Measurements from ENCODE around the gene EFCAB10. TPM values are rescaled to one million over a fixed set of nuclear protein-coding genes. Genes with fewer than 3 reads are reported as not detected.

Gene EFCAB10
- total RNA-seq, 2 experiments from 2014 or later = not detected

DNA sequence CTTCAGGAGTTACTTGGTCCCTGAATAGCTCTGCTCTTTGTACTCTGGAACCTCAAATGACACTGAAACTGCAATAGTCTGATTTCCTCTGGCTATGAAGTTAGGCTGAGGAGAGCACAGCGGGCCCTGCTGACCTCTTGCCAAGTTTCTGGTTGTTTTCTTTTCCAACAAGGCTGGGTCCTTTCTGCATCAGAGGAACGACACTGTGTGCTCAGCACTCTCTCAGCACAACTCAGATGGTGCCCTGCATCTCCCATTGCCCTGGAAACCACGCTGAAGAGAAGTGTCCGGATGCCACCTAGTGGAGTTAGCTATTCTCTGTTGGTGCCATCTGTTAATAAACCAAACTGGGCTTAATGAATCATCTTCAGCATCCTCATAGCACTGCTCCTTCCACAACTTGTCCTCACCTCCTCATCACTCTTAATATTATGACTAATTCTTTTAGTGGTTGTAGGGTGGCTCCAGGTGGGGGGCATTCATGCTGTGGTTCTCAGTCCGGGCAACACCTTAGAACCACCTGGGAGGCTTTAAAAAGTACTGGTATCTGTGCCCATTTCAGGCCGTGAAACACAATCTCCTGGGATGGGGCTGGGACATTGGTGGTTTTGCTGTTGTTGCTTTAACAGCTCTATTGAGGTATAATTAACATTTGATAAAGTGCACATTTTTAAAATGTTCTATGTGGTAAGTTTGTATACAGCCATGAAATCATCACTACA, 8.2 kb upstream of the EFCAB10 start:
- H3K27me3 Mint-ChIP-seq (ENCODE audit: low read depth) = no peaks in the 10 kb centered on the region
- no peak overlapping the region for H3K27ac Mint-ChIP-seq
- H3K4me3 Mint-ChIP-seq = no peak overlapping the region
- intact Hi-C loops (cut with micrococcal nuclease) = loop anchor here (1.0 to 5.0 kb wide), 7 partner anchors 57 to 707 kb away; partner anchors contain the start of gene RINT1
- no peaks in the 10 kb centered on the region for H3K9me3 Mint-ChIP-seq
- peak; percentile 82 for DNase-seq
- CTCF ChIA-PET = interaction anchor here (0.6 to 1.8 kb wide), 8 partner anchors 14 to 706 kb away, joined by 3 to 6 read pairs (median 4); no protein-coding TSS in a partner anchor
- H3K4me1 Mint-ChIP-seq (ENCODE audit: low read depth) = peaks cover 4% of the 10 kb centered on the region
- H3K36me3 Mint-ChIP-seq (ENCODE audit: low read depth) = no peaks in the 10 kb centered on the region

DNA sequence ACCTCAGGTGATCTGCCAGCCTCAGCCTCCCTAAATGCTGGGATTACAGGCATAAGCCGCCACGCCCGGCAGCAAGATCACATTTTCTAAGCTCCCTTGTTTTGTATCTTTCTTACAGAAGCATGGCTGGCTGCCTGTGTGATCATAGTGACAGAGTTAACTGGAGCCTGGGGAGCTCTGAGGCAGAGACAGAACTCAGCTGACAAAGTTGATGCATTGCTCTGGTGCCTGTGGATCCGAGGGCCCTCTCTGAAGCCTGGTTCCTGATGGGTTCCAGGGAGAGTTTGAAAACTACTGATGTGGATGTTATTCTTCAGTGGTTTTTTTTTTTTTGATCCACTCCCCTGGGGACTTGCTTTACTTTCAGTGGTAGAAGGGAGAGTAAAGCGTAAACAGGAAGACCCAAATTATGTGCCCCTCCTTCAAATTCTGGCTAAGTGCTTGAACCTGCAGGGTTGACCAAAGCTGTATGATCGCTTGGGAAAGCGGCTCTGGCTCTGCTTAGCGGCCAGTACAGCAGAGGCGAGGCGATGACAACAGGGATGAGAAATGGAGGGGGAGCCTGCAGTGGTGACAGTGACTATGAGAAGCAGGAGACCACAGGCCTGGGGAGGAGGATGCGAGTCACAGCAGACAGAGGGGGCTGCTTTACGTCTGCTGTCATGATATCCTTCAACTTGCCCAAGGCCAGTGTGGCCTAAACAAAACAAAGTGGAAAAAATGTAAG, 6.8 kb upstream of the EFCAB10 start:
- Mint-ChIP-seq H3K4me3 (no peak overlapping the region), H3K27ac (no peak overlapping the region), H3K4me1 (ENCODE audit: low read depth) (peaks cover 4% of the 10 kb centered on the region), H3K27me3 (ENCODE audit: low read depth) (no peaks in the 10 kb centered on the region), H3K36me3 (ENCODE audit: low read depth) (no peaks in the 10 kb centered on the region), H3K9me3 (peaks cover 3% of the 10 kb centered on the region)
- intact Hi-C loops (cut with micrococcal nuclease) = loop anchor here (2.0 to 5.0 kb wide), 2 partner anchors 455 to 706 kb away; no protein-coding TSS in a partner anchor
- CTCF ChIA-PET = interaction anchor here (0.9 kb wide), 1 partner anchor 21 kb away, joined by 4 read pairs; no protein-coding TSS in a partner anchor
- no peak for DNase-seq

DNA sequence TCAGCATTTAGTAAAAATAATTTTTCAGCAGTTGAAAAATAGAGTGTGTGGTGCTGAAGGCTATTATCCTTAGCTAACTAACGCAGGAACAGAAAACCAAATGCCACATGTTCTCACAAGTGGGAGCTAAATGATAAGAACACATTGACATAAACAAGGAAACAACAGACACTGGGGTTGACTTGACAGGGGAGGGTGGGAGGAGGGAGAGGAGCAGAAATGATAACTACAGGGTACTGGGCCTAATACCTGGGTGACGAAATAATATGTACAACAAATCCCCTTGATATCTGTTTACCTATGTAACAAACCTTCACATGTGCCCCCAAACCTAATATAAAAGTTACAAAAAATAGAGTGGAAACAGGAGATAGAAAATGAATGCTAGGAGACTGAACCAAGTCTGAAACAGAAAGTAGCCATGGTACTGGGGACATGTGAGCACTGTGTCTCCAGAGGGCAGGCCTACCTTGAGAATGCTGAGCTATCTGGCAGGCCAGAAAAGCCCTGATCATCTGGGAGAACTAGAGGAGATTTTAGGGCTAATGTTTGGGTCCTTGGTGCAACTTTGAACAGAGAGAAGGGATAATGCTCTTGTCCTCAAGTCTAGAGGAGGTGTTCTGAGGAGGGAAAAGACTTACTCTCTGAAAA, 4.7 kb upstream of the EFCAB10 start:
- no peak for DNase-seq
- intact Hi-C loops (cut with micrococcal nuclease) = loop anchor here (5.0 kb wide), 1 partner anchor 704 kb away; no protein-coding TSS in a partner anchor
- H3K4me3 Mint-ChIP-seq = no peak overlapping the region
- CTCF ChIA-PET = interaction anchor here (0.6 kb wide), 1 partner anchor 19 kb away, joined by 6 read pairs; no protein-coding TSS in a partner anchor
- H3K27me3 Mint-ChIP-seq (ENCODE audit: low read depth) = peaks cover 5% of the 10 kb centered on the region
- no peak overlapping the region for H3K27ac Mint-ChIP-seq
- H3K9me3 Mint-ChIP-seq = peaks cover 3% of the 10 kb centered on the region
- H3K4me1 Mint-ChIP-seq (ENCODE audit: low read depth) = peaks cover 10% of the 10 kb centered on the region
- H3K36me3 Mint-ChIP-seq (ENCODE audit: low read depth) = no peaks in the 10 kb centered on the region

DNA sequence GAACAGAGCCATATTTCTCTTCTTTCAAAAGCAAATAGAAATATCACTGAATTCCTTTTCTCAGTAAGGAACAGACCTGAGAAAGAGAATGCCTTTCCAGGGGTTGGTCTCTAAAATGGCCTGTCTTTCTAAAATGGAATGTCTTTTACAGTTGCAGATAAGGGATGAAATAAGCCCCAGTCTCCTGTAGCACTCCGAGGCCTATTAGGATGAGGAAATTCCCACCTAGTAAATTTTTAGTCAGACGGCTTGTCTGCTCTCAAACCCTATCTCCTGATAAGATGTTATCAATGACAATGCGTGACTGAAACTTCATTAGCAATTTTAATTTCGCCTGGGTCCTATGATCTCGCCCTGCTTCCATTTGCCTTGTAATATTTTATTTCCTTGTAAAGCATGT, 2.9 kb upstream of the EFCAB10 start:
- H3K4me1 Mint-ChIP-seq (ENCODE audit: low read depth) = peaks cover 7% of the 10 kb centered on the region
- peaks cover 3% of the 10 kb centered on the region for H3K9me3 Mint-ChIP-seq
- CTCF ChIA-PET = no interaction called here
- no peak overlapping the region for H3K27ac Mint-ChIP-seq
- intact Hi-C loops (cut with micrococcal nuclease) = no loop called here
- H3K36me3 Mint-ChIP-seq (ENCODE audit: low read depth) = no peaks in the 10 kb centered on the region
- H3K4me3 Mint-ChIP-seq = no peak overlapping the region
- no peak for DNase-seq
- H3K27me3 Mint-ChIP-seq (ENCODE audit: low read depth) = peaks cover 5% of the 10 kb centered on the region

DNA sequence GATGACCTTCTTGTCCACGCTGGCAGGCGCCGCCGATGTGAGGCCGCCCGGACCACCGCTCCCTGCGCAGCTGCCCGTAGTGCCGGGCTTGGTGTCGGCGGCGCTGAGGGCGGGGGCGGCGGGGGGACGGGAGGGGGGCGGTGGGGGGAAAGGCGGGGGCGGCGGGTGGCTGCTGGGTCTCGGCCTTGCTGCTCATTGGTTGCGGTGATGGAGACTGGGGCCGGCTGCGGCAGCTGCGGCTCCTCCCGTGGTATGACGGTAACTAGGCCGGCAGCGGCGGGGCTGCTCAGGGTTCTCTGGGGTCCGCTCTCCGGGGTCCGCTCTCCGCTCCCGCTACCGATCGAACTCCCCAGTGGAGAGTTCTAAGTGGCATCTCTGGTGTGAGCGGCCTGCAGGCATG, 1.8 kb upstream of the EFCAB10 start:
- Mint-ChIP-seq H3K9me3 (peaks cover 3% of the 10 kb centered on the region), H3K4me1 (ENCODE audit: low read depth) (peaks cover 6% of the 10 kb centered on the region), H3K4me3 (no peak overlapping the region), H3K27me3 (ENCODE audit: low read depth) (peaks cover 5% of the 10 kb centered on the region), H3K36me3 (ENCODE audit: low read depth) (no peaks in the 10 kb centered on the region), H3K27ac (no peak overlapping the region)
- DNase-seq = no peak
- intact Hi-C loops (cut with micrococcal nuclease) = no loop called here
- CTCF ChIA-PET = no interaction called here

DNA sequence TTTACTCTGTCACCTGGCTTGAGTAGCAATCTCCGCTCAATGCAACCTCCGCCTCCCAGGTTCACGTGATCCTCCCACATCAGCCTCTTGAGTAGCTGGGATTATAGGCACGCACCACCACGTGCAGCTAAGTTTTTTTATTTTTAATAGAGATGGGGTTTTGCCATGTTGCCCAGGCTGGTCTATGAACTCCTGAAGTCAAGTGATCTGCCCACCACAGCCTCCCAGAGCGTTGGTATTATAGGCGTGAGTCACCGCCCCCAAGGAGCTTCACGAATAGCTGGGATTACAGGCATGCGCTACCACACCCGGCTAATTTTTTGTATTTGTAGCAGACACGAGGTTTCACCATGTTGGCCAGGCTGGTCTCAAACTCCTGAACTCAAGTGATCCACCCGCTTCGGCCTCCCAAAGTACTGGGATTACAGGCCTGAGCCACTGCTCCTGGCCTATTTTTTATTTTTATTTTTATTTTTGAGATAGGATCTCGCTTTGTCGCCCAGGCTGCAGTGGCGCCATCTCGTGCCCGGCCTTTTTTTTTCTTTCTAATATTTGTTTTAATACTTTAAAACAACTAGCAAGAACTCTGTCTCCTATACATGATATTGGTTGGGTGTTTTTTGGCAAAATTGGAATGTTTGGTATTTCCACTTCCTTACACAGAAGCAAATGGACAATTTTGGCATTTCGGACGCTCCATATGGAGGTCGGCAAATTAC, 1.1 kb downstream of the EFCAB10 start:
- H3K9me3 Mint-ChIP-seq = peaks cover 3% of the 10 kb centered on the region
- intact Hi-C loops (cut with micrococcal nuclease) = no loop called here
- CTCF ChIA-PET = no interaction called here
- H3K4me3 Mint-ChIP-seq = no peak overlapping the region
- peaks cover 6% of the 10 kb centered on the region for H3K4me1 Mint-ChIP-seq (ENCODE audit: low read depth)
- H3K36me3 Mint-ChIP-seq (ENCODE audit: low read depth) = peaks cover 2% of the 10 kb centered on the region
- H3K27me3 Mint-ChIP-seq (ENCODE audit: low read depth) = peaks cover 5% of the 10 kb centered on the region
- no peak for DNase-seq
- H3K27ac Mint-ChIP-seq = no peak overlapping the region

DNA sequence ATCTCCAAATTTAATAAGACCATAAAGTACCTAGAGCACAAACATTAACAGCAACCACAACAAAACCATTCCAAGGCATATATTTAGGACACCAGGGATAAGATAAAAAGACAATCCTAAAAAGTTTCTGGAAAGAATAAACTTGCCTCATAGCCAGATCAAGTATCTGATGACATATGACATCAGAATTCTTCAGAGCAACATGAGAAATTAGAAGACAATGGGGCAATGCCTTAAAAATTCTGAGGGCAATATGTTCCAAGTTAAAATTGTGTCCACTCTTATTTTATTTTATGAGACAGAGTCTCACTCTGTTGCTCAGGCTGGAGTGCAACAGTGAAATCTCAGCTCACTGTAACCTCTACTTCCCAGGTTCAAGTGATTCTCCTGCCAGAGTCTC, 2.8 kb downstream of the EFCAB10 start:
- H3K4me1 Mint-ChIP-seq (ENCODE audit: low read depth) = peaks cover 6% of the 10 kb centered on the region
- peaks cover 1% of the 10 kb centered on the region for H3K9me3 Mint-ChIP-seq
- H3K27me3 Mint-ChIP-seq (ENCODE audit: low read depth) = peaks cover 5% of the 10 kb centered on the region
- DNase-seq = no peak
- H3K27ac Mint-ChIP-seq = no peak overlapping the region
- intact Hi-C loops (cut with micrococcal nuclease) = no loop called here
- H3K36me3 Mint-ChIP-seq (ENCODE audit: low read depth) = peaks cover 4% of the 10 kb centered on the region
- no peak overlapping the region for H3K4me3 Mint-ChIP-seq
- CTCF ChIA-PET = no interaction called here

DNA sequence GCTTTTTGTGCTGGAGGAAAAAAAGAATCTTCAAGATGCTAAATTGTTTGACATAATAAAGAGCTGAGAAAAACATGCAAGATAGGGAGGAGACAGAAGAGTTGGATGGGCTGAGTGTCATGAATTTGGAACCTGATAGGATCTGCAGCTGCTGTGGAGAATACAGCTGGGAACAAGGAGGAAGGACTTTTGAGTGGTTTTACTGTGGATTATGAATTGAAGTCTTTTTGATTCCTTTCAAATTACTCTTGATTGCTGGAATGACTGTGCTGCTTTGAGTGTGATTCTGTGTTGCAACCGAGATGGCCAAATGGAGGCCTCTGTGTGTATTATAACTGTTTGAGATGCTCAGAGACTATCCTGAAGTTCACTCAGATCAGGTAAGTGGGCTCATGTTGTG, 4.0 kb downstream of the EFCAB10 start:
- H3K9me3 Mint-ChIP-seq = peaks cover 1% of the 10 kb centered on the region
- CTCF ChIA-PET = no interaction called here
- H3K4me1 Mint-ChIP-seq (ENCODE audit: low read depth) = peaks cover 6% of the 10 kb centered on the region
- intact Hi-C loops (cut with micrococcal nuclease) = no loop called here
- H3K27ac Mint-ChIP-seq = no peak overlapping the region
- H3K36me3 Mint-ChIP-seq (ENCODE audit: low read depth) = peaks cover 4% of the 10 kb centered on the region
- H3K27me3 Mint-ChIP-seq (ENCODE audit: low read depth) = peaks cover 5% of the 10 kb centered on the region
- H3K4me3 Mint-ChIP-seq = no peak overlapping the region
- DNase-seq = no peak

DNA sequence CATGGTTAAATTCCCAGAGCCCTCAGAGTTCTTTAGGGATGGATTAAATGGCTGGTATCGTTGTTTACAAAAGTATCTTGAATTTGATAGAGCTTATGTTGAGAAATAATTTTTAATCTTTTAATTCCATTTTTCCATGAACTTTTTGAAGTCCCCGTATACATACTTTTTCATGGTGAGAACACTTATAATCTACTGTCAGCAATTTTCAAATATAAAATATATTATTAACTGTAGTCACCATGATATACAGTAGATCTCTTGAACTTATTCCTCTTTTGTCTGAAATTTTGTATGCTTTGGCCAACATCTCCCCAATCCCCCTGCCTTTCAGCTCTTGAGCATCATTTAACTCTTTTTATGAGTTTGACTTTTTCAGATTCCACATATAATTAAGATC, 9.4 kb downstream of the EFCAB10 start:
- peaks cover 5% of the 10 kb centered on the region for H3K36me3 Mint-ChIP-seq (ENCODE audit: low read depth)
- CTCF ChIA-PET = no interaction called here
- intact Hi-C loops (cut with micrococcal nuclease) = no loop called here

DNA sequence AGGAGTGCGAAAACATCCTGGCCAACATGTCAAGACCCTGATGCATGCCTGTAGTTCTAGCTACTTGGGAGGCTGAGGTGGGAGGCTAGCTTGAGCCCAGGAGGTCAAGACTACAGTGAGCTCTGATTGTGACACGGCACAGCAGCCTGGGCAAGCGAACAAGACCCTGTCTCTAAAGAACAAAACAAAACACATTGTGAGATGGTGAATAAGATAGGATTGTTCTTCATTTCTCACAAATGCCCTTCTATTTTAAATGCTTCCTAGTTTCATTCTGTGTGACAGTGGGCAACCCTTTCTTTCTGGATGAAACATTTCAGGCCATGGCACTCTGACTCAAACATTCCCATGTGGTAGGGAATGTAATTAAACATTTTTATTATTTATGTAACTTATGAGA, 13.5 kb downstream of the EFCAB10 start:
- intact Hi-C loops (cut with micrococcal nuclease) = no loop called here
- Mint-ChIP-seq H3K4me1 (ENCODE audit: low read depth) (no peaks in the 10 kb centered on the region), H3K36me3 (ENCODE audit: low read depth) (peaks cover 6% of the 10 kb centered on the region), H3K27ac (no peak overlapping the region), H3K27me3 (ENCODE audit: low read depth) (no peaks in the 10 kb centered on the region), H3K4me3 (no peak overlapping the region), H3K9me3 (peaks cover 1% of the 10 kb centered on the region)
- DNase-seq = no peak
- CTCF ChIA-PET = interaction anchor here (1.1 to 1.3 kb wide), 2 partner anchors 14 to 22 kb away, joined by 3 to 6 read pairs; partner anchors contain the start of gene EFCAB10

More for the DNA sequence above, 9.4 kb downstream of the EFCAB10 start:
- Mint-ChIP-seq H3K4me3 (no peak overlapping the region), H3K4me1 (ENCODE audit: low read depth) (no peaks in the 10 kb centered on the region), H3K27ac (no peak overlapping the region), H3K27me3 (ENCODE audit: low read depth) (no peaks in the 10 kb centered on the region), H3K9me3 (peaks cover 3% of the 10 kb centered on the region)
- no peak for DNase-seq

DNA sequence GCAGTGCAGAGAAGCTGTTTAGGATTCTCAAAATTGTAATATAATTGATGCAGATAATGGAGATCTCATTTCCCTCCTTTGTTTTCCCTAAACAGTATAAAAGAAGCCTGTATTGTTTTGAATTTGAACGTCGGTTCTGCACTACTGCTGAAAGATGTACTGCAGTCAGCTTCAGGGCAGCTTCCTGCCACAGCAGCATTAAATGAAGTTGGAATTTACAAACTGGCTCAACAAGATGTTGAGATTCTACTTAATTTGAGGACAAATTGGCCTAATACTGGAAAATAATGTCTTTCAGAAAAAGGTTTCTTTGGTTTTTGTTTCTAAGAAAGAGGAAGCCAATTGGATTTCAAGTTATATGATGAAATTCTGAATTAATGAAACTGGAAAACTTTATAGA, 14.3 kb downstream of the EFCAB10 start:
- CTCF ChIA-PET = interaction anchor here (0.6 to 1.0 kb wide), 5 partner anchors 19 to 667 kb away, joined by 3 to 6 read pairs (median 5); no protein-coding TSS in a partner anchor
- Mint-ChIP-seq H3K4me1 (ENCODE audit: low read depth) (no peaks in the 10 kb centered on the region), H3K36me3 (ENCODE audit: low read depth) (peaks cover 6% of the 10 kb centered on the region), H3K27me3 (ENCODE audit: low read depth) (no peaks in the 10 kb centered on the region), H3K9me3 (peaks cover 1% of the 10 kb centered on the region), H3K27ac (no peak overlapping the region), H3K4me3 (no peak overlapping the region)
- no peak for DNase-seq
- intact Hi-C loops (cut with micrococcal nuclease) = no loop called here

DNA sequence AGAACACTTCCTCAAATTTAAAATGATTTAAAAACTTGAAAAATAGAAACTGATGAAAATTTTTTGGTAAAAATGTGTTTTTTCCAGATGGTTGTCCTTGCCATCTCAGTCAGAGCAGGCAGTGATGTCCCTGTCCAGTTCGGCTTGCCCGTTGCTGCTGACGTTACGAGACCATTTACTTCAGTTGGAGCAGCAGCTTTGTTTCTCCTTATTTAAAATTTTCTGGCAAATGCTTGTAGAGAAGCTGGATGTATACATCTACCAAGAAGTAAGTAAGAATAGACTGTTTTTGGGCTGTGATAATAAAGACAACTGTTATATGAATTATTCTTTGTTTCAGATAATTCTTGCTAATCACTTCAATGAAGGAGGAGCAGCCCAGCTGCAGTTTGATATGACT, 16.1 kb downstream of the EFCAB10 start:
- H3K27ac Mint-ChIP-seq = no peak overlapping the region
- no peak overlapping the region for H3K4me3 Mint-ChIP-seq
- H3K9me3 Mint-ChIP-seq = peaks cover 1% of the 10 kb centered on the region
- intact Hi-C loops (cut with micrococcal nuclease) = no loop called here
- no peaks in the 10 kb centered on the region for H3K4me1 Mint-ChIP-seq (ENCODE audit: low read depth)
- H3K27me3 Mint-ChIP-seq (ENCODE audit: low read depth) = no peaks in the 10 kb centered on the region
- CTCF ChIA-PET = no interaction called here
- H3K36me3 Mint-ChIP-seq (ENCODE audit: low read depth) = peaks cover 8% of the 10 kb centered on the region
- no peak for DNase-seq

Data from activated naive CD4-positive, alpha-beta T cell treated with anti-CD3 and anti-CD28 coated beads for 36 hours (primary cell).